ENCODE data around the gene GART. TPM values are rescaled to one million over a fixed set of nuclear protein-coding genes. Genes with fewer than 3 reads are reported as not detected.
"Not testable (repeated sequence)": the region's sequence is repeated elsewhere in the genome, so short reads cannot be mapped to it uniquely, and the experiment has no call there.

The GART gene
- total RNA-seq, 4 donors from 2014 or later: 41.8 to 74.2 (median 67.6) TPM

- no peak overlapping the region for H3K4me3 ChIP-seq
- H3K36me3 ChIP-seq: peaks cover 0 to 91% of the 10 kb centered on the region in 2 donors
- H3K27ac ChIP-seq: no peak overlapping the region
- 81 to 100% methylated on average over 2 of the region's 2 CpGs for WGBS, 2 donors (ENCODE audit: low coverage in 1 of 2)
- no peaks in the 10 kb centered on the region for H3K9me3 ChIP-seq
- H3K4me1 ChIP-seq: no peaks in the 10 kb centered on the region
- TF ChIP-seq POLR2AphosphoS5 (IDR thresholded peaks at IDR 0.05): no peak
- TF ChIP-seq EP300 (IDR thresholded peaks at IDR 0.05): no peak
- TF ChIP-seq POLR2A (IDR thresholded peaks at IDR 0.05): no peak
- TF ChIP-seq CTCF (IDR thresholded peaks at IDR 0.05): no peak
- no peaks in the 10 kb centered on the region for H3K27me3 ChIP-seq
- ATAC-seq: no peak
Observed at GRCh38 chr21:33514229-33514628, 27.7 kb downstream of the GART start.

- peaks cover 0 to 91% of the 10 kb centered on the region in 2 donors for H3K36me3 ChIP-seq
- ATAC-seq: no peak
- H3K4me3 ChIP-seq: no peak overlapping the region
- no peaks in the 10 kb centered on the region for H3K9me3 ChIP-seq
- no peaks in the 10 kb centered on the region for H3K4me1 ChIP-seq
- H3K27ac ChIP-seq: no peak overlapping the region
- whole genome bisulfite sequencing, 2 donors (ENCODE audit: low coverage in 1 of 2): 100% methylated on average over 2 to 3 of the region's 3 CpGs
- TF ChIP-seq POLR2AphosphoS5 (IDR thresholded peaks at IDR 0.05): no peak
- no peaks in the 10 kb centered on the region for H3K27me3 ChIP-seq
Observed at GRCh38 chr21:33512481-33512880, 29.4 kb downstream of the GART start.

- H3K36me3 ChIP-seq: peaks cover 0 to 89% of the 10 kb centered on the region in 2 donors
- no peaks in the 10 kb centered on the region for H3K4me1 ChIP-seq
- 96 to 100% methylated on average over 4 of the region's 4 CpGs for WGBS, 2 donors (ENCODE audit: low coverage in 1 of 2)
- no peak overlapping the region for H3K27ac ChIP-seq
- no peaks in the 10 kb centered on the region for H3K9me3 ChIP-seq
- TF ChIP-seq EP300 (IDR thresholded peaks at IDR 0.05): no peak
- TF ChIP-seq POLR2A (IDR thresholded peaks at IDR 0.05): no peak
- no peak for TF ChIP-seq CTCF (IDR thresholded peaks at IDR 0.05)
- no peak for TF ChIP-seq POLR2AphosphoS5 (IDR thresholded peaks at IDR 0.05)
- no peak overlapping the region for H3K4me3 ChIP-seq
- no peak for ATAC-seq
- no peaks in the 10 kb centered on the region for H3K27me3 ChIP-seq
Observed at GRCh38 chr21:33511639-33512038, 30.3 kb downstream of the GART start.

- Histone ChIP-seq H3K4me3 (no peak overlapping the region), H3K36me3 (peaks cover 0 to 85% of the 10 kb centered on the region in 2 donors), H3K4me1 (no peaks in the 10 kb centered on the region), H3K27me3 (no peaks in the 10 kb centered on the region), H3K27ac (no peak overlapping the region), H3K9me3 (no peaks in the 10 kb centered on the region)
- 86 to 90% methylated on average over 2 to 8 of the region's 8 CpGs for WGBS, 2 donors (ENCODE audit: low coverage in 1 of 2)
- no peak for ATAC-seq
- no peak for TF ChIP-seq CTCF (IDR thresholded peaks at IDR 0.05)
- no peak for TF ChIP-seq POLR2AphosphoS5 (IDR thresholded peaks at IDR 0.05)
- no peak for TF ChIP-seq POLR2A (IDR thresholded peaks at IDR 0.05)
- TF ChIP-seq EP300 (IDR thresholded peaks at IDR 0.05): no peak
Observed at GRCh38 chr21:33510826-33511225, 31.1 kb downstream of the GART start.

GRCh38 chr21:33507003-33507402 is 34.9 kb downstream of the GART start:
- peaks cover 0 to 87% of the 10 kb centered on the region in 2 donors for H3K36me3 ChIP-seq
- not testable (repeated sequence) for H3K27ac ChIP-seq, H3K27me3 ChIP-seq, H3K9me3 ChIP-seq, ATAC-seq, H3K4me3 ChIP-seq, H3K4me1 ChIP-seq
- WGBS, 2 donors (ENCODE audit: low coverage in 1 of 2): 94 to 100% methylated on average over 1 of the region's 1 CpG

GRCh38 chr21:33505833-33506232 is 36.1 kb downstream of the GART start:
- TF ChIP-seq EP300 (IDR thresholded peaks at IDR 0.05): no peak
- no peak for TF ChIP-seq CTCF (IDR thresholded peaks at IDR 0.05)
- no peaks in the 10 kb centered on the region for H3K4me1 ChIP-seq
- no peaks in the 10 kb centered on the region for H3K27me3 ChIP-seq
- 95 to 100% methylated on average over 3 to 8 of the region's 8 CpGs for WGBS, 2 donors (ENCODE audit: low coverage in 1 of 2)
- H3K9me3 ChIP-seq: no peaks in the 10 kb centered on the region
- H3K36me3 ChIP-seq: peaks cover 0 to 82% of the 10 kb centered on the region in 2 donors
- ATAC-seq: no peak
- no peak overlapping the region for H3K27ac ChIP-seq
- H3K4me3 ChIP-seq: no peak overlapping the region
